IMR-90 (cell line): Measurements from ENCODE around the gene FAM184A. TPM values are rescaled to one million over a fixed set of nuclear protein-coding genes. Genes with fewer than 3 reads are reported as not detected.

Source experiments
- ATAC-seq: fragments of 200-7000 bp; cut with Tn5 transposase; 2 replicates; pipeline ENCODE4 v1.9.1; 2020; ENCODE audit warnings: low read depth, mild to moderate bottlenecking, moderate library complexity
- BruUV-seq: library from RNA; stranded (reverse); fragments of 400-500 nt; replicated peaks from 2 replicates; lab custom pipeline; 2021; lab: Mats Ljungman, UMichigan
- CTCF ChIA-PET: fragments of 300-600 bp; formaldehyde crosslinking; extraction: SDS; loops from one replicate; lab custom pipeline; 2021; ENCODE audit warnings: antibody characterized with exemption; lab: Yijun Ruan, JAX
- POLR2A ChIA-PET: fragments of 300-600 bp; sonication (Branson Sonifier 250); formaldehyde crosslinking; loops from one replicate; lab custom pipeline; 2022; ENCODE audit warnings: antibody characterized with exemption; ENCODE audit not compliant: unreplicated experiment; lab: Charles Lee
- DNase-seq: peaks from one replicate; pipeline ENCODE4 v3.0.0; 2013
- H2AFZ ChIP-seq: replicated peaks from 2 replicates; pipeline ENCODE3; 2013; ENCODE audit warnings: low read length, mild to moderate bottlenecking; ENCODE audit not compliant: poor library complexity
- H2AK5ac ChIP-seq: 2 replicates; pipeline ENCODE4 v1.6.1; 2013; ENCODE audit warnings: low read depth, low read length, inconsistent platforms
- H2AK9ac ChIP-seq: replicated peaks from 2 replicates; pipeline ENCODE3; 2013; ENCODE audit warnings: mild to moderate bottlenecking, low read depth, low read length, moderate library complexity; ENCODE audit not compliant: poor library complexity
- H2BK120ac ChIP-seq: 2 replicates; pipeline ENCODE4 v1.6.1; 2013; ENCODE audit warnings: low read depth, low read length, inconsistent platforms
- H2BK15ac ChIP-seq: 3 replicates; pipeline ENCODE4 v1.6.1; 2013; ENCODE audit warnings: low read depth, low read length, inconsistent platforms
- H2BK20ac ChIP-seq: 2 replicates; pipeline ENCODE4 v1.6.1; 2013; ENCODE audit warnings: low read depth, mild to moderate bottlenecking, inconsistent platforms, low read length, moderate library complexity
- H2BK5ac ChIP-seq: 2 replicates; pipeline ENCODE4 v1.6.1; 2013; ENCODE audit warnings: mild to moderate bottlenecking, low read depth, low read length, inconsistent platforms; ENCODE audit not compliant: poor library complexity, severe bottlenecking
- H3K14ac ChIP-seq: replicated peaks from 2 replicates; pipeline ENCODE4 v1.6.1; 2013; ENCODE audit warnings: low read depth, low read length, inconsistent platforms
- H3K18ac ChIP-seq: 2 replicates; pipeline ENCODE4 v1.6.1; 2013; ENCODE audit warnings: low read depth, low read length, control low read depth
- H3K23ac ChIP-seq: 2 replicates; pipeline ENCODE4 v1.6.1; 2013; ENCODE audit warnings: low read depth, low read length, inconsistent platforms
- H3K27ac ChIP-seq: 2 replicates; pipeline ENCODE4 v1.5.1; 2013; ENCODE audit warnings: mild to moderate bottlenecking, control low read depth, low read length; ENCODE audit not compliant: insufficient read depth
- H3K27me3 ChIP-seq: 2 replicates; pipeline ENCODE4 v1.6.1; 2013; ENCODE audit warnings: low read length; ENCODE audit not compliant: control insufficient read depth, insufficient read depth
- H3K36me3 ChIP-seq: 2 replicates; pipeline ENCODE4 v1.6.1; 2013; ENCODE audit warnings: low read length, mixed read lengths; ENCODE audit not compliant: control insufficient read depth, insufficient read depth
- H3K4ac ChIP-seq: 2 replicates; pipeline ENCODE4 v1.6.1; 2013; ENCODE audit warnings: low read depth, low read length, inconsistent platforms
- H3K4me1 ChIP-seq: 2 replicates; pipeline ENCODE4 v1.6.1; 2013; ENCODE audit warnings: low read length, mixed read lengths; ENCODE audit not compliant: control insufficient read depth, insufficient read depth
- H3K4me2 ChIP-seq: 2 replicates; pipeline ENCODE4 v1.6.1; 2013; ENCODE audit warnings: low read depth, mild to moderate bottlenecking, control low read depth, low read length, moderate library complexity
- H3K4me3 ChIP-seq: 2 replicates; pipeline ENCODE4 v1.5.1; 2013; ENCODE audit warnings: low read depth, mild to moderate bottlenecking, control low read depth, low read length, moderate library complexity; ENCODE audit not compliant: insufficient read depth
- H3K56ac ChIP-seq: 2 replicates; pipeline ENCODE4 v1.6.1; 2013; ENCODE audit warnings: low read length, inconsistent platforms; ENCODE audit not compliant: insufficient read depth; ENCODE audit errors: extremely low read depth
- H3K79me1 ChIP-seq, 2 experiments: 2 replicates each; pipeline ENCODE4 v1.6.1; 2013; ENCODE audit warnings: low read length in 2 of 2, inconsistent platforms in 1 of 2, low read depth in 1 of 2
- H3K9ac ChIP-seq: 2 replicates; pipeline ENCODE4 v1.6.1; 2013; ENCODE audit warnings: low read depth, low read length, control low read depth
- H3K9me1 ChIP-seq: 2 replicates; pipeline ENCODE4 v1.6.1; 2013; ENCODE audit warnings: low read length, inconsistent platforms; ENCODE audit not compliant: insufficient read depth
- H3K9me3 ChIP-seq: 2 replicates; pipeline ENCODE4 v1.6.1; 2013; ENCODE audit warnings: low read length; ENCODE audit not compliant: control insufficient read depth, insufficient read depth
- H4K20me1 ChIP-seq: 2 replicates; pipeline ENCODE4 v1.6.1; 2013; ENCODE audit warnings: low read length, inconsistent platforms; ENCODE audit not compliant: insufficient read depth
- H4K5ac ChIP-seq: 2 replicates; pipeline ENCODE4 v1.6.1; 2013; ENCODE audit warnings: mild to moderate bottlenecking, low read depth, low read length, control low read depth
- H4K8ac ChIP-seq, 2 experiments: 2 replicates each; pipeline ENCODE4 v1.6.1; 2013; ENCODE audit warnings: low read depth in 2 of 2, low read length in 2 of 2, control low read depth in 1 of 2, inconsistent platforms in 1 of 2
- H4K91ac ChIP-seq: 2 replicates; pipeline ENCODE4 v1.6.1; 2013; ENCODE audit warnings: low read depth, low read length, inconsistent platforms; ENCODE audit not compliant: insufficient read depth
- BHLHE40 ChIP-seq: fragments of 150-350 bp; IDR thresholded peaks from 2 replicates; pipeline ENCODE4 v1.6.1; 2016; ENCODE audit warnings: mild to moderate bottlenecking, low read depth, low read length
- CEBPB ChIP-seq: IDR thresholded peaks from 2 replicates; pipeline ENCODE4 v1.6.1; 2012; ENCODE audit warnings: low read depth, low read length, improper control_type of control experiment
- CHD1 ChIP-seq: IDR thresholded peaks from 2 replicates; pipeline ENCODE4 v1.6.1; 2012; ENCODE audit warnings: low read depth, low read length, improper control_type of control experiment
- FOS ChIP-seq: fragments of 150-350 bp; IDR thresholded peaks from 2 replicates; pipeline ENCODE4 v1.6.1; 2016; ENCODE audit warnings: low read depth, low read length
- MAFK ChIP-seq: IDR thresholded peaks from 2 replicates; pipeline ENCODE4 v1.6.1; 2012; ENCODE audit warnings: low read depth, low read length, improper control_type of control experiment
- MAZ ChIP-seq: IDR thresholded peaks from 2 replicates; pipeline ENCODE4 v1.6.1; 2012; ENCODE audit warnings: low read depth, mild to moderate bottlenecking, low read length, improper control_type of control experiment, moderate library complexity, borderline replicate concordance
- MXI1 ChIP-seq: IDR thresholded peaks from 2 replicates; pipeline ENCODE4 v1.6.1; 2012; ENCODE audit warnings: low read depth, mild to moderate bottlenecking, low read length, moderate library complexity, borderline replicate concordance
- NFE2L2 ChIP-seq: fragments of 150-350 bp; IDR thresholded peaks from 2 replicates; pipeline ENCODE4 v1.6.1; 2016; ENCODE audit warnings: low read depth, mild to moderate bottlenecking, low read length
- POLR2A ChIP-seq: IDR thresholded peaks from 2 replicates; pipeline ENCODE4 v1.6.1; 2012; ENCODE audit warnings: mild to moderate bottlenecking, low read depth, low read length
- RAD21 ChIP-seq: IDR thresholded peaks from 2 replicates; pipeline ENCODE4 v1.6.1; 2012; ENCODE audit warnings: low read length, improper control_type of control experiment
- RCOR1 ChIP-seq: IDR thresholded peaks from 2 replicates; pipeline ENCODE4 v1.6.1; 2012; ENCODE audit warnings: mild to moderate bottlenecking, low read length, improper control_type of control experiment; ENCODE audit not compliant: insufficient replicate concordance
- RFX5 ChIP-seq: IDR thresholded peaks from 2 replicates; pipeline ENCODE4 v1.8.0; 2012; ENCODE audit warnings: low read depth, mild to moderate bottlenecking, low read length, moderate library complexity
- SMC3 ChIP-seq: fragments of 150-350 bp; IDR thresholded peaks from 2 replicates; pipeline ENCODE4 v1.6.1; 2016; ENCODE audit warnings: low read depth, mild to moderate bottlenecking, antibody characterized with exemption, low read length, moderate library complexity
- USF2 ChIP-seq: fragments of 150-350 bp; IDR thresholded peaks from 2 replicates; pipeline ENCODE4 v1.6.1; 2017; ENCODE audit warnings: mild to moderate bottlenecking, antibody characterized with exemption, low read length, low read depth
- WGBS, 2 experiments: methylation state at CpG; one replicate each; pipeline versions ENCODE4 v1.1.5 to v1.1.7; 2013; ENCODE audit warnings: missing lambda C conversion rate in 2 of 2; ENCODE audit not compliant: insufficient read length in 1 of 2; ENCODE audit errors: extremely low coverage in 2 of 2; 5-methylcytosine and 5-hydroxymethylcytosine counted together
- dilution Hi-C: fragments of 300-500 bp; cut with HindIII; formaldehyde crosslinking; loops from one replicate; pipeline ENCODE4 v1.14.3; 2018; ENCODE audit warnings: low sequenced_read_pairs; ENCODE audit not compliant: unreplicated experiment
- in situ Hi-C: fragments of 300-500 bp; cut with MboI; formaldehyde crosslinking; loops from 3 replicates; pipeline ENCODE4 v1.14.3; 2019; ENCODE audit warnings: low sequenced_read_pairs, inconsistent platforms, mixed read lengths
- intact Hi-C: fragments of 100-400 bp; cut with micrococcal nuclease; formaldehyde crosslinking; loops from 2 replicates; pipeline ENCODE4 v1.10.0; 2022
- polyA plus RNA-seq, 3 experiments: library from polyadenylated mRNA; depleted of rRNA; stranded (reverse); fragments of >200 nt; gene quantifications; 2 replicates each; pipeline ENCODE4 v1.2.3, GENCODE V29; 2012; ENCODE audit warnings: low replicate concordance in 1 of 3
- total RNA-seq: library from RNA; depleted of rRNA; stranded (reverse); fragments of >200 nt; gene quantifications from 2 replicates; pipeline ENCODE4 v1.2.3, GENCODE V29; 2012
- TF ChIP-seq, protein P1 (sequence below): conservative IDR thresholded peaks from 2 replicates; pipeline ENCODE4 v1.5.1; 2012; ENCODE audit warnings: mild to moderate bottlenecking, low read depth, low read length, improper control_type of control experiment
- TF ChIP-seq, protein P2 (sequence below): fragments of 150-350 bp; IDR thresholded peaks from 2 replicates; pipeline ENCODE4 v1.6.1; 2016; ENCODE audit warnings: low read depth, mild to moderate bottlenecking, low read length, moderate library complexity, borderline replicate concordance

Gene FAM184A
- total and polyA plus RNA-seq, 2 of the 4 experiments (the other 2 are of a cell fraction) = 0.03 TPM; not detected in 1

DNA sequence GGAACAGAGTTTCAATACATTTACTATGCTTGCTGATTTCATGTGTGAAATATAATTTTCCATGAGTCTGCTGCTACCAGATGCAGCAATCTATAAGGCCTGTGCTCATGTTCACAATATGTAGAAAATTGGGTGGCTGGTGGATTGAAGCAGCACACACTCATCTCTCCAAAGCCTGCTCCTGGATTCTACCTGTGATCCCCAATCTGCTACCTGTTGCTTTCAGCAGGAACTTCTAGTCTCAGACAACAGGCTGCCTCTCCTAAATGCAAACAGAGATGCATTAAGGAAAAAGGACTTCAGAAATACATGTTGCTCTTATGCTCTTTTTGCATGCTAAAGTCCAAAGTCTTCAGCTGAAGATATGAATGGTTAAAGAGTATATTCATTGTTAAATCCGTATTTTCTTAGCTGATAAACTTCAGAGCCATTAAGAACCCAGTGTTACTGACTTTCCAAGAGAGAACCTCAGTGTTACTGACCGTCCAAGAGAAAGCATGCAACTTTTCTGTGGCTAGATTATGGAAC is 112.6 kb downstream of the FAM184A start:
- H3K79me1 ChIP-seq = no peaks in the 10 kb centered on the region
- no peak overlapping the region for H3K23ac ChIP-seq
- no peaks in the 10 kb centered on the region for H3K9me1 ChIP-seq
- no peak overlapping the region for H3K27ac ChIP-seq
- no peak overlapping the region for H3K4me2 ChIP-seq
- H3K9me3 ChIP-seq = no peaks in the 10 kb centered on the region
- H2AK5ac ChIP-seq = no peak overlapping the region
- dilution Hi-C loops = no loop called here
- no peak overlapping the region for H3K4ac ChIP-seq
- H4K20me1 ChIP-seq = no peaks in the 10 kb centered on the region
- H3K4me1 ChIP-seq = no peaks in the 10 kb centered on the region
- CTCF ChIA-PET = no interaction called here
- no CpG with 5 or more reads among the region's 2 CpGs for WGBS, 2 experiments
- no peak overlapping the region for H4K5ac ChIP-seq
- H2BK5ac ChIP-seq = no peak overlapping the region
- no peak overlapping the region for H3K4me3 ChIP-seq
- BruUV-seq = no TSS peak
- H3K36me3 ChIP-seq = no peaks in the 10 kb centered on the region
- no peak overlapping the region for H3K56ac ChIP-seq
- no peak overlapping the region for H2BK120ac ChIP-seq
- no peak overlapping the region for H2AFZ ChIP-seq
- H4K8ac ChIP-seq = no peak overlapping the region
- H2AK9ac ChIP-seq = no peak overlapping the region
- no peak overlapping the region for H2BK20ac ChIP-seq
- no peak overlapping the region for H2BK15ac ChIP-seq
- no peak for ATAC-seq
- no peak overlapping the region for H3K9ac ChIP-seq
- DNase-seq = no peak
- POLR2A ChIA-PET = no interaction called here
- H3K27me3 ChIP-seq = peaks cover 2% of the 10 kb centered on the region; the same call in 1 of the 2 replicates
- intact Hi-C loops = loop anchor here (5.0 kb wide), 1 partner anchor 386 kb away; no protein-coding TSS in a partner anchor
- H3K14ac ChIP-seq = no peak overlapping the region
- no peak for TF ChIP-seq RCOR1
- TF ChIP-seq MXI1 = no peak
- no peak for TF ChIP-seq FOS
- no peak for TF ChIP-seq RAD21
- TF ChIP-seq SMC3 = no peak
- no peak for TF ChIP-seq CEBPB
- no peak for TF ChIP-seq CHD1
- TF ChIP-seq BHLHE40 = no peak
- no peak for TF ChIP-seq NFE2L2
- TF ChIP-seq, protein P1, sequence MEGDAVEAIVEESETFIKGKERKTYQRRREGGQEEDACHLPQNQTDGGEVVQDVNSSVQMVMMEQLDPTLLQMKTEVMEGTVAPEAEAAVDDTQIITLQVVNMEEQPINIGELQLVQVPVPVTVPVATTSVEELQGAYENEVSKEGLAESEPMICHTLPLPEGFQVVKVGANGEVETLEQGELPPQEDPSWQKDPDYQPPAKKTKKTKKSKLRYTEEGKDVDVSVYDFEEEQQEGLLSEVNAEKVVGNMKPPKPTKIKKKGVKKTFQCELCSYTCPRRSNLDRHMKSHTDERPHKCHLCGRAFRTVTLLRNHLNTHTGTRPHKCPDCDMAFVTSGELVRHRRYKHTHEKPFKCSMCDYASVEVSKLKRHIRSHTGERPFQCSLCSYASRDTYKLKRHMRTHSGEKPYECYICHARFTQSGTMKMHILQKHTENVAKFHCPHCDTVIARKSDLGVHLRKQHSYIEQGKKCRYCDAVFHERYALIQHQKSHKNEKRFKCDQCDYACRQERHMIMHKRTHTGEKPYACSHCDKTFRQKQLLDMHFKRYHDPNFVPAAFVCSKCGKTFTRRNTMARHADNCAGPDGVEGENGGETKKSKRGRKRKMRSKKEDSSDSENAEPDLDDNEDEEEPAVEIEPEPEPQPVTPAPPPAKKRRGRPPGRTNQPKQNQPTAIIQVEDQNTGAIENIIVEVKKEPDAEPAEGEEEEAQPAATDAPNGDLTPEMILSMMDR = no peak
- no peak for TF ChIP-seq POLR2A
- TF ChIP-seq, protein P2, sequence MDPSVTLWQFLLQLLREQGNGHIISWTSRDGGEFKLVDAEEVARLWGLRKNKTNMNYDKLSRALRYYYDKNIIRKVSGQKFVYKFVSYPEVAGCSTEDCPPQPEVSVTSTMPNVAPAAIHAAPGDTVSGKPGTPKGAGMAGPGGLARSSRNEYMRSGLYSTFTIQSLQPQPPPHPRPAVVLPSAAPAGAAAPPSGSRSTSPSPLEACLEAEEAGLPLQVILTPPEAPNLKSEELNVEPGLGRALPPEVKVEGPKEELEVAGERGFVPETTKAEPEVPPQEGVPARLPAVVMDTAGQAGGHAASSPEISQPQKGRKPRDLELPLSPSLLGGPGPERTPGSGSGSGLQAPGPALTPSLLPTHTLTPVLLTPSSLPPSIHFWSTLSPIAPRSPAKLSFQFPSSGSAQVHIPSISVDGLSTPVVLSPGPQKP = no peak
- no peak for TF ChIP-seq MAZ
- no peak for TF ChIP-seq USF2
- TF ChIP-seq MAFK = no peak
- TF ChIP-seq RFX5 = no peak
- H4K91ac ChIP-seq = no peak overlapping the region
- in situ Hi-C loops = loop anchor here (5.0 kb wide), 1 partner anchor 151 kb away; no protein-coding TSS in a partner anchor
- no peak overlapping the region for H3K18ac ChIP-seq
